Parathyroid adenoma (tissue), 2 donors: ENCODE data around the gene TEX38.
"Not testable (repeated sequence)": the region's sequence is repeated elsewhere in the genome, so short reads cannot be mapped to it uniquely, and the experiment has no call there.

Experiments
- H2AFZ ChIP-seq: fragments of 300-600 bp; sonication (generic); one replicate; pipeline ENCODE4 v1.7.0; 2017; ENCODE audit warnings: antibody characterized with exemption, mild to moderate bottlenecking
- H3K27ac ChIP-seq: fragments of 300-600 bp; sonication (generic); one replicate; pipeline ENCODE4 v1.7.0; 2017
- H3K27me3 ChIP-seq: fragments of 300-600 bp; sonication (generic); one replicate; pipeline ENCODE4 v1.7.0; 2017; ENCODE audit warnings: low read length; ENCODE audit not compliant: control insufficient read depth, insufficient read depth
- H3K36me3 ChIP-seq: fragments of 300-600 bp; sonication (generic); one replicate; pipeline ENCODE4 v1.7.0; 2017; ENCODE audit warnings: low read length; ENCODE audit not compliant: control insufficient read depth, insufficient read depth
- H3K4me1 ChIP-seq: fragments of 300-600 bp; sonication (generic); one replicate; pipeline ENCODE4 v1.7.0; 2017; ENCODE audit warnings: control low read depth
- H3K4me2 ChIP-seq: fragments of 300-600 bp; sonication (generic); one replicate; pipeline ENCODE4 v1.7.0; 2017; ENCODE audit warnings: low read length
- H3K4me3 ChIP-seq: fragments of 300-600 bp; sonication (generic); one replicate; pipeline ENCODE4 v1.7.0; 2017; ENCODE audit warnings: low read depth, low read length
- H3K79me2 ChIP-seq: fragments of 300-600 bp; sonication (generic); one replicate; pipeline ENCODE4 v1.7.0; 2017; ENCODE audit warnings: control low read depth
- H3K9ac ChIP-seq: fragments of 300-600 bp; sonication (generic); one replicate; pipeline ENCODE4 v1.7.0; 2017; ENCODE audit warnings: mild to moderate bottlenecking
- H3K9me3 ChIP-seq: fragments of 300-600 bp; sonication (generic); one replicate; pipeline ENCODE4 v1.7.0; 2017; ENCODE audit warnings: low read length; ENCODE audit not compliant: control insufficient read depth
- CTCF ChIP-seq: fragments of 300-600 bp; sonication (generic); IDR thresholded peaks from one replicate; pipeline ENCODE4 v1.7.0; 2017; ENCODE audit warnings: antibody characterized with exemption, mild to moderate bottlenecking
- donor health status: primary hyperparathyroidism.

The TEX38 gene

GRCh38 chr1:46659307-46659870 is 12.3 kb upstream of the TEX38 start:
- Histone ChIP-seq H3K36me3 (no peaks in the 10 kb centered on the region), H3K4me2 (no peak overlapping the region), H3K9ac (no peak overlapping the region), H3K27ac (no peak overlapping the region), H3K4me1 (no peaks in the 10 kb centered on the region), H3K9me3 (no peaks in the 10 kb centered on the region), H3K79me2 (no peaks in the 10 kb centered on the region), H3K27me3 (no peaks in the 10 kb centered on the region), H2AFZ (no peak overlapping the region), H3K4me3 (no peak overlapping the region)
- no peak for TF ChIP-seq CTCF

- H2AFZ ChIP-seq, H3K9ac ChIP-seq, H3K4me1 ChIP-seq, H3K27me3 ChIP-seq, H3K4me3 ChIP-seq, H3K36me3 ChIP-seq, H3K79me2 ChIP-seq, H3K9me3 ChIP-seq, H3K4me2 ChIP-seq, H3K27ac ChIP-seq: not testable (repeated sequence)
Measured at GRCh38 chr1:46660116-46660515, 11.5 kb upstream of the TEX38 start.

- not testable (repeated sequence) for H3K36me3 ChIP-seq, H3K79me2 ChIP-seq, H3K9me3 ChIP-seq, H3K27me3 ChIP-seq, H3K4me2 ChIP-seq, H3K27ac ChIP-seq, H2AFZ ChIP-seq, H3K9ac ChIP-seq, H3K4me3 ChIP-seq, H3K4me1 ChIP-seq
Measured at GRCh38 chr1:46662919-46663318, 8.7 kb upstream of the TEX38 start.

- TF ChIP-seq CTCF: no peak
- no peaks in the 10 kb centered on the region for H3K36me3 ChIP-seq
- no peaks in the 10 kb centered on the region for H3K4me1 ChIP-seq
- H3K27me3 ChIP-seq: no peaks in the 10 kb centered on the region
- no peak overlapping the region for H3K4me2 ChIP-seq
- no peaks in the 10 kb centered on the region for H3K9me3 ChIP-seq
- H3K79me2 ChIP-seq: no peaks in the 10 kb centered on the region
- no peak overlapping the region for H3K4me3 ChIP-seq
- no peak overlapping the region for H3K27ac ChIP-seq
- no peak overlapping the region for H3K9ac ChIP-seq
- H2AFZ ChIP-seq: no peak overlapping the region
Measured at GRCh38 chr1:46665983-46666382, 5.7 kb upstream of the TEX38 start.

- Histone ChIP-seq H3K79me2 (no peaks in the 10 kb centered on the region), H3K36me3 (no peaks in the 10 kb centered on the region), H3K9ac (no peak within 1 kb of the TSS), H3K27me3 (no peaks in the 10 kb centered on the region), H3K4me2 (peak within 1 kb of the TSS; percentile 99), H2AFZ (peak within 1 kb of the TSS; percentile 98), H3K4me3 (peak within 1 kb of the TSS; percentile 89), H3K27ac (peak within 1 kb of the TSS; percentile 80), H3K9me3 (no peaks in the 10 kb centered on the region), H3K4me1 (no peaks in the 10 kb centered on the region)
- TF ChIP-seq CTCF: no peak
Measured at GRCh38 chr1:46667782-46668760, 3.6 kb upstream of the TEX38 start, which contains the start of gene ATPAF1. TSS of gene ATPAF1 (minus strand) at chr1:46668364. CDS start at chr1:46668322, 42 bp downstream.
